IPS DF 4.7 (cell line): ENCODE measurements around the gene TKT.
"Not testable (repeated sequence)": the region's sequence is repeated elsewhere in the genome, so short reads cannot be mapped to it uniquely, and the experiment has no call there.

Experiments
- DNase-seq: peaks from one replicate; pipeline ENCODE4 v3.0.0-alpha.2; 2013; ENCODE audit warnings: low spot score; ENCODE audit errors: extremely low read depth

TKT gene

DNA sequence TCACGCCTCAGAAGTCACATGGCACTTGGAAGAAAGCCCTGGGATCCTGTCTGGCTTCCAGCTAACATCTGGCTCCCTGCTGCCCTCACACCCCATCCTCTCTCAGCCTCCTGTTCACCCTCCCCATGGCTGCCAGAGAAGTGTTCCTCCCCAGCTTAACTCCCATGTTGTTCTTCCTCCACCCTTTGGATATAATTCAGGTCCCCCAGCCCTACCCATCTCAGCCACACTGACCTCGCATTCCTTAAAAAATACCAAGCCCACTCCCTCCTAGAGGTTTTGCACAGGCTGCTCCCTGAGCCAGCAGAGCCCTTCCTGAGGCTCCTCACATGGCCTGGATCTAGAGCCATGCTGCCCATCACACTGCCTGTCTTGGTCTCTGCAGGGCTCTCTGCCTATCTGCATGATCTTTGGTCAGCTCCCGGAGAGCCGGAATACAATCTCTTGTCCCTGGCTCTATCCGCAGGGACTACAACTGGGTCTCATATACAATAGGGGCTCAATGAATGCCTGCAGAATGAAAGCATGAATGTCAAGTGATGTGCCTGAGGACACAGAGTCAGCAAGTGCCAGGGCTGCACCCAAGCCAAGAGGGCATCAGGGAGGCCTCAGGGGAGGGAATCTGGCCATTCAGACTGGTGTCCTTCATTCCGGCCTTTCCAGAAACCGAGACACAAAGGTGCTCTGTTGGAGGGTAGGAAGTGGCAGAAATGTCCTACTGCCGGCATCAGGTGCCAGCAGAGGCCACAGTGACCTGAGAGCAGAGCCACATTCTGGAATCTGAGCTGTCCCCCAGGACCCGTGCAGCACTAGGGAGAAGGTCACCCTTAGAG, 3.8 kb upstream of the TKT start:
- no peak for DNase-seq

DNA sequence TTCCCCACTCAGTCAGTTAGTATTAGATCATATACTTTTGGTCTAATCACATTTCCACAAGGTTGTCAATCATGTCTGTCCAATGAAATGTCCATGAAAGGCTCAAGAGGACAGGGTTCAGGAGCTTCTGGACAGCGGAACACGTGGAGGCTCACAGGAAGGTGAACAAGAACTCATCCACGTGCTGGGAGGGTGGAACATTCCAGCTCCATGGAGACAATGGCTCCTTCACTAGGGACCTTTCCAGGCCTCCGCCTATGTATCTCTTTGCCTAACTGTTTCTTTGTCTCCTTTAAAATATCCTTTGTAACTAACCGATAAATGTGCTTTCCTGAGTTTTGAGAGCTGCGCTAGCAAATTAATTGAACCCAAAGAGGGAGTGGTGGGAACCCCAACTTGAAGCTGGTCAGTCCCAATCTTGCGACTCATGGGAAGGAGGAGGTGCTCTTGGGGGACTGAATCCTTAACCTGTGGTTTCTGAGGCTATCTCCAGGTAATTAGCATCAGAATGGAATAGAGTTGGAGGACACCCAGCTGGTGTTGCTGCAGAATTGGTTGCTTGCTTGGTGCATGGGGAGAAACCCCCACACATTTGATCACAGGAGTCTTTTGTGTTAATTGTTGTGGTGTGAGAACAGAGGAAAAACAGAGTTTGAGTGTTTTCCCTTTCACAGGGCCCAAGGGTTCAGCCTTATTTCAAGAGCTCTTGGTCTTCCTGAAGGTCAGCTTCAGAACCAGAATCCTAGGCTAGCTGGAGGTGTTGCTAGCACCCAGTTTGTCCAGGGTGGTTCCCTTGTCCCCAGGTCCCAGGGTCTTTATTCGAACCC, 3.0 kb upstream of the TKT start:
- DNase-seq: no peak

DNA sequence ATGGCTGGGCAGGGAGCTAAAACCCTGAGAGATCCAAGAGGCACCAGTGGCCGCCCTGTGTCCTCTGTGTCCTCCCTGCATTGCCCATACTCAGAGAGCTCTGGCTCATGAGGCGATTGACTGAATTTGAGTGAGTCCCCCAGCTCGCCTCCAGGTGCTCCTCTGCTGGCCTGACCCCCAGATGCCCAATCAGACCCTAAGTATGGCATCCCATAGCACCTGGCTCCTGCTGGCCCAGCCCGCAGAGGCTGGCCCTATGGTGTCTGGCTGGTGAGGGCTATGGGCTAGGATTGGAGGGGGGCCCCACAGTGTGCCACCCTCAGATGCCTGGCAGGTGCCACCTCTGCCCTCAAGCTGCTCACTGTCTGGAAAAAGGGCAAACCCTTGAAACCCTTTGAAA, 1.6 kb upstream of the TKT start:
- DNase-seq: no peak

DNA sequence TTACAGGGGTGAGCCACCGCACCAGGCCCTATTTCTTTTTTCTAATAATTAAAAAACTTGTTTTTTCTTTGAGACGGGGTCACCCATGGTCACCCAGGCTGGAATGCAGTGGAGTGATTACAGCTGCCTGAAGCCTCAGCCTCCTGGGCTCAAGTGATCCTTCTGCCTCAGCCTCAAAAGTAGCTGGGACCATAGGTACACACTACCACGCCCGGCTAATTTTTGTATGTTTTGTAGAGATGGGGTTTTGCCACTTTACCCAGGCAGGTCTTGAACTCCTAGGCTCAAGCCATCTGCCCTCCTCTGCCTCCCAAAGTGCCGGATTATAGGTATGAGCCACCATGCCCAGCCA, 858 bp upstream of the TKT start:
- DNase-seq: no peak

DNA sequence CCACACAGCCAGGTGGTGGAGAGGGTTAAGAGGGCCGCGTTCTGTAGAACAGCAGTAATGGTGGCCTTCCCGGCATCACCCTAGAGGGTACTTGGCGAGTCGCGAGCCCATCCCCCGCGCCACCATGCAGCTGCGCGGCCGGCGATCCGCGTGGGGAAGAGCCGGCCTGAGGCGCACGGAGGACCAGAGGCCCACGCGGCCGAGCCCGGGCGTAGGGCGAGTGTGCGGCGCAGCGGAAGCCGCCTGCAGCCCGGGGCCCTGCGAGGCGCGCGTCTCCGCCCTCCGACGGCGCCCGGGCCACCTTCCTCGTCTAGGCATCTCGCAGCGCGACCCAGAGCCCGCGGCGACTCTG, 423 bp downstream of the TKT start:
- DNase-seq: no peak

DNA sequence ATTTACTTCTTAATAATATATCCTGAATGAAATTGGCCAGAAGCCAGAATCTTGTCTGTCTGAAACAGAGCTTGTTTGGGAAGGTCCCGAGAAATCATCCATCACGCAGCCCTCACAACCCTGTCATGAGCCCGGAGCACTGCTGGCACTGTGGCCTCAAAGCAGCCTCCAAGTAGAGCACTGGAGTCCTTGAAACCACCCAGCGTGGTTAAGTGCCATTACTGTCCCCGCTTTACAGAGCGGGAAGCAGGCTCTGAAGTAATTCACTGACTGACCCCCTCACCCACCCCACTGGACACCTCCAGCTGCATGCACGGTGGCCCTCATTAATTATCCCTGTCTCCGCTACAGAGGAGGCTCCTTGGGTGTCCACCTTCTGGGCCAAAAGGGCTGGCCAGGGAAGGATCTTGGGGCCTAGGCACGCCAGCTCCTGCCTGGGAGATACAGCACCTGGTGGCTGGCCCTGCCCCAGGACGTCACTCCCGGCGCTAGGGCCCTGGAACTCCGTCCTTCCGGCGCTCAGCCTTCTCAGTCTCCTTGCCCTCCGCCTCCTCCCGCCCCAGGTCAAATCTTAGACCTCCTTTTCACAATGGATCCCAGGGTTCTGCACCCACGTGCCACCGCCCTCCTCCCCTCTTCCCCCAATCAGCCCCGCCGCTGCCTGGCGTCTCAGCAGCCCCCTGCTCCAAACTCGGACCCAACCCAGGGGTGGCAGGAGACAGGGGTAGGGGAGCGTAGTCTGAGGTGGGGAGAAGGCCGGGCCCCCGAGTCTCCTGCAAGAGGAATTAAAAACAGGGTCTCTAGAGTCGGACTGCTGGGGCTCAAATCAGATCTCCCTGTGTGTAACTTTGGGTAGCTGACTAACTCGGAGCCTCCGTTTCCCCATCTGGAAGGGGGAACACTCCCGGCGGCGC, 1.1 kb downstream of the TKT start:
- no peak for DNase-seq

DNA sequence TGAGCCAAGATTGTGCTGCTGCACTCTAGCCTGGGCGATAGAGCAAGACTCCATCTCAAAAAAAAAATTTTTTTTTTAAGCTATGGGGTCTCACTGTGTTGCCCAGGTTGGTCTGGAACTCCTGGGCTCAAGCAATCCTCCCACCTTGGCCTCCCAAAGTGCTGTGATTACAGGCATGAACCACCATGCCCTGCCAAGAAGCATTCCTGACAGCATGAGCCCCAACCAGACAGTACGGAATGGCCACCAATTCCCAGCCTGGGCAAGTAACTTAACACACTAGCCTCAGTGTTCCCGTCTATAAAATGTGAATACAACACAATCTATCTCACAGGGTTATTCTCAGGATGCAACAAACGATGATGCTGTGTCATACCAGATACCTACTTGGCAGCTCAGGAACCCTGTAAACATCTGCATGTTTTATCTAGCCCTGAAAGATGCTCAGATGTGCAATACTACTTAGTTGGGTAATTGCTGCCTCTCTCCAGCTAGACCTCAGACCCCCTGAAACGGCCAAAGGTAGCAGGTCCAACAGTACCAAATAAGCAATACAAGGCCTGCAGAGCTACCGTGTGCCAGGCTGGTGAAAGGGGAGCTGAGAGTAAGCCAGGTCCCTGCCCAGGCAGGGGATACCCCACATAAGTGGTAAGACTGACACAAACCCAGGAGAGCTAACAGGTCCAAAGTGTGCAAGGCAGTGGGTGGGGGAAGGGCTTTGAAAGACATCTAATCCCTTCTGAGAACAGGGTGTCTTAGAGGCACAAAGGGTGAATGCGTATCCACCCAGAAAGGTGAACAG, 1.9 kb downstream of the TKT start:
- no peak for DNase-seq

DNA sequence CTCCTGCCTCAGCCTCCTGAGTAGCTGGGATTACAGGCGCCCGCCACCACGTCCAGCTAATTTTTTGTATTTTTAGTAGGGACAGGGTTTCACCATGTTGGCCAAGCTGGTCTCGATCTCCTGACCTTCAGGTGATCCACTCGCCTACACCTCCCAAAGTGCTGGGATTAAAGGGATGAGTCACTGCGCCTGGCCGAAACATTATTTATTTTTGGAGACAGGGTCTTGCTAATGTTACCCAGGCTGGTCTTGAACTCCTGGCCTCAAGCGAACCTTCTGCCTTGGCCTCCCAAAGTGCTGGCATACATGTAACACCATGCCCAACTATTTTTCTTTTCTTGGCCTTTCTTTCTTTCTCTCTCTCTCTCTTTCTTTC, 2.9 kb downstream of the TKT start:
- DNase-seq: not testable (repeated sequence)

DNA sequence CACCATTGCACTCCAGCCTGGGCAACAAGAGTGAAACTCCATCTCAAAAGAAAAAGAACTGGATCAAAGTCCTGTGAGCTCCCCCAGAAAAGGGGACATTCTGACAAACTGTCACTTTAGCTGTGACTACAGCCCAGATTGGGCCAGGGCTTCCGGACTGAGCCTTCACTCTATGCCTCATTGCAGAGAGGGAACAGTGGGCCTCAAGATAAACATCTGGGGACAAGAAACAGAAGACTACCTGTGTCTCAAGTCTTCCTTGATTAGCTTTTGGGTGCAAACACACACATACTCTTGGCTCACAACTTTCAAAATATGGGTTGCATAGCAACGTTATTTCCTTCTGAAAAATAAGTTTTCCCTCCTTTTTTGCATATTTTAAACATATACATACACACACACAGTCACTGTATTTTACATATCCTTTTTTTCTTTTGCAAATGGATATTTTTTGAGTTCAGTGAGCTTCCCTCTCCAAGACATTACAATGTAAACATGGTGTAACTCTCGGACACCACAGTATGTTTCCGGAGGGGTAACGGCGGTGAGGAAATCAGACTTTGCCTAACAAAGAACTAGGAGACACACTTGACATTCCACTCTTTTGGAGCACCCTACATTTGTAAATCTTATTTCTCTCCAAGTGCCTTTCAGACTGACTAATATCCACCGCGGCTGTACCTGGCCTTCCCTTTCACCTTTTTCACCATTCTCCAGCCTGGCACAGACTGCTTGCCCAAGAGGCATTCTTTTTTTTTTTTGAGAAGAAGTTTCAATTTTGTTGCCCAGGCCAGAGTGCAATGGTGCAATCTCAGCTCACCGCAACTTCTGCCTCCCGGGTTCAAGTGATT, 3.5 kb downstream of the TKT start:
- no peak for DNase-seq

DNA sequence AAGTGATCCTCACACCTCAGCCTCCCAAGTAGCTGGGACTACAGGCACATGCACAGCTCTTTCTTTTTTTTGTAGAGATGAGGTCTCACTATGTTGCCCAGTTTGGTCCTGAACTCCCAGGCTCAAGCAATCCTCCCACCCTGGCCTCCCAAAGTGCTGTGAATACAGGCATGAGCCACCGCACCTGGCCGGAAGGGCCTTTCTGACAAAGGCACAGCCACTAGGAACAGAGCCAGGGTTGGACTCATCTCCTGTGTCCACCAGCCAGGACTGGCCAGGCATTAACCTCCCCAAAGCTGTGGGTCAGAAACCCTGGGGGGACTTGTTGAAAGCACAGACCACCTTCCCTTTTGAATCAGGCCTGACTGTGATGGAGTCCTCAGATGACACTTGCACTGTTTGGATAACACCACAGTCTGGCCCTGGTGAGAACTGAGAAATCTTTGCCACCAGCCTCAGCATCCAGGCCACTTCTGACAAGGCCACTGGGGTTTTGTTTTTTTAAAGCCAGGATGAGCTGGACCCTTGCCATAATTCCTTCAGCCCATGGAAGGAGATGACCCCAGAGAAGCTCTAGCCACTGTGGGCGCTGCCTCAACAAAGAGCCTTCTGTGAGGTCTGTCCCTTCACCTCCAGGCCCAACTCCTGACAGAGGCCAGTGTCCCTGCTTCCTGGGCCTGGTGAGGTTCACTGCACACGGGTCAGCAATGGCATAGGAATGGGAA, 4.8 kb downstream of the TKT start:
- DNase-seq: no peak

DNA sequence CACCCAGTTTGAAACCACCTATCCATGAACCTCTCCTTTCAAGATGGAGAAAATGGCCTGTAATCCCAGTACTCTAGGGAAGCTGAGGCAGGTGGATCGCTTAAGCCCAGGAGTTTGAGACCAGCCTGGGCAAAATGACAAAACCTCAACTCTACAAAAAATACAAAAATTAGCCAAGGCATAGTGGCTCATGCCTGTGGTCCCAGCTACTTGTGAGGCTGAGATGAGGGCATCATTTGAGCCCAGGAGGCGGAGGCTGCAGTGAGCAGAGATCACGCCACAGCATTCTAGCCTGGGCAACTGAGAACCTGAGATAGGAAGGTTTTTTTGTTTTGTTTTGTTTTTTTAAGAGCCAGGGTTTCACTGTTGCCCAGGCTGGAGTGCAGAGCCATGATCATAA, 5.4 kb downstream of the TKT start:
- DNase-seq: no peak

DNA sequence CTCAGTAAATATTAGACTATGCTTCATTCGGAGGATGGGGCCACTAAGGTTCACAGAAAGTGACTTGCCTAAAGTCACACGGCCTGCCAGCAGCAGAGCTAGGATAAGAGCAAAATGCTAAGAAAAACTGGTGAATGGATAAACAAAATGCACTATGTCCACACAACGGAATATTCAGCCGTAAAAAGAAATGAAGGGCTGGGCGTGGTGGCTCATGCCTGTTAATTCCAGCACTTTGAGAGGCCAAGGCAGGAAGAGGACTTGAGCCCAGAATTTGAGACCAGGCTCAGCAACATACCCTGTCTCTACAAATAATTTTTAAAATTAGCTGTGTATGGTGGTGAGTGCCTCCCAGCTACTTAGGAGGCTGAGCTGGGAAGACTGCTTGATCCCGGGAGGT, 7.7 kb downstream of the TKT start:
- DNase-seq: no peak

DNA sequence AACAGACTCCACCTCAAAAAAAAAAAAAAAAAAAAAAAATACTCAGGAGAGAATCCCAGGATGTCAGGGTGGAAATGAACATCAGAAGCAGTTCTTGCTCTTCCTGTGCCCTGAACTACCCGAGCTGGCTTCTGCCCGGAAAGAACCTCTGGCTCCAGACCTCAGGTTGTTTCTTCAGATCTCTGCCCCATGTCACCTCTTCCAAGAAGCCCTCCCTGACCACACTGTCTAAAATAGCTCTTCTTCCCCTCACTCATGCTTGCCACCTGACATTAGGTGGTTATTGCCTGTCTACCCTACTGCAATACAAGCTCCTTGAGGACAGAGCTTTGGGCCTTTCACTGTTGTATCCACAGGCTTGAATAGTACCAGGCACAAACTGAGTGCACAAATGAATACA, 8.2 kb downstream of the TKT start:
- no peak for DNase-seq

DNA sequence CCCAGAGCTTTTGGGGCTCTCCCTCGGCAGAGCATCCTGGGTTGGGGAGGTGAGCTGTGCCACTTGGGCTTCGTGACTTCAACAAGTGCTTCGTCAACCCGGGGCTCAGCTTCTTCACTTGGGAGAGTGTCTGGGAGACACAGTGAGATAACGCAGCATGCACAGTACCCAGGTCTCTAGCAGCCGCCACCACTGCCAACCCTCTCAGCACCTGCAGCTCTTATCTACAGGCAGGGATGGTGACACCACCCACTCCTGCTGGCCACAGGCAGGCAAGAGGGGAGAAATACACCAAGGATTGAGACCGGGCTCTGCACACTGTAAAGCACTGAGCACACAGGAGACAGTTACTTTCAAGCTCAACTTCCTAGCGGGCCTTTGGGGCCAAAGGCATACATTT, 11.6 kb downstream of the TKT start:
- DNase-seq: no peak

DNA sequence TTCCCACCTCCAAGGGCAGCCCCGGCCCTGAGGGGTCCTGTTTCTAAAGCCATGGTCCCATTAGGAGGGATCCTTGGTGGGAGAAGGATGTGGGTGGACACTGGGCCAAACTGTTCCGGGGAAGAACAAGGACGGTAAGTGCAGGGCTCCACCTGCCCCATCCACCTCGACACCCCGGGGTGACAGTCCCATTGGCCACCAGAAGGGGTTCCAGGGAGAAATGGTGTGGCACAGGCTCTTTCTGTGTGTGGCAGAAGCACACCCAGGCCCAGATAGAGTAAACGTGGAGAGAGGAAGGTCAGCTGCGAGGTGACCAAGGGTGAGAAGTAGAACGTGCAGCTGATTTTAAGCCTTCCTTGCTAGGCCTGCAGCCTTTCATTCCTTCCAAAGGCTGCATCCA, 12.0 kb downstream of the TKT start:
- DNase-seq: no peak

DNA sequence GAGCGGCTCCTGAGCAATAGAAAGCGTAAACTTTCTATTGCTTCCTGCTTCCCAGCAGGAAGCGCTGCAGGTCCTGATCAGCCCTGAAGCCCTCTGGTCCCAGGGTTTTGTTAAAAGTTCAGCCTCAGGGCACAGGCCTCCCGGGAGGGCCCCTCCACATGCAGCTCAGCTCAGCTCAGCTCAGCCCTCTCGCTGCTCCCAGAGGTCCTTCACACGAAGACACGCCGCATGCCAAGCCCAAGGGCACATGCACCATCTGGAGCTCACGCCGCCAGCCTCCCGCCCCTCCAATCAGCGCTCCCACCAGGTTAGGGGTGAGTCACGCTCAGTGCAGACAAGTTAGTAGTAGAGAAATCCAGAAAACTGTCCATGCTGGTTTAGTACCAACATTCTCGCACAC, 12.7 kb downstream of the TKT start:
- DNase-seq: no peak

DNA sequence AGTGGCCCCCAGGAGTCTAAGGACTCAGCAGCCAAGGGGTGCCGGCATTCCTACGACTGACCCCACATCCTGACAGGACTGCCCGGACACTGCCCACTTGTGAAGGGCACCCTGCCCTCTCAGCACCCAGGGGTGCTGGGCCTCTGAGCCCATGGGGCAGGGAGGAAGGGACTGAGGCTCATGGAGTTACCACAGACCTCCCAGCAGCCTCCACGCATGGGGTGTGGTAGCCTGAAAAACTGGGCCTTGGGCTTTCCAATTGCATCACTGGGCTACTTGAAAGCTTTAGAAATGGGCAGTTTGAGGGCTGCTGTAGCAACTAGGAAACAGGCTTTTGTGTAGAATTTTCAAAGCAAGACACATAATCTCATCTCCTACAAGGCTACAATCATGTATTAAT, 13.2 kb downstream of the TKT start:
- no peak for DNase-seq

DNA sequence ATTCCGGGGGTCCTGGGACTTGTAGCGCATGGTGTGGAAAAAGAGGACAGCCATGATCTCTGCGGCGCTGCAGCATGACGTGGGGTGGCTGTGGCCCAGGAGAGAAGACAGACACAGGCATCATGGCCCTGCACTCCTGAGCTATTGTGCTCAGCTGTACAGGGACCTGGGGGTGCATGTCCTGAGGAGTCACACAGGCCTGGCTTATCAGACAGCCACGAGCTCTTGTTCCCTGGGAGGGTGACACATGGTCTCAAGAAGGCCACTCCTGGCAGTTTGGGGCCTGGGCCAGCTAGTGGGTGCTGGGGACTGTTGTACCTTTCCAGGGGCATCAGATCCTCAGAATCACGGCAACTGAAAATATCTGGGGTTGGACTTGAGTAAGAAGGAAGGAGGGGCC, 13.7 kb downstream of the TKT start:
- no peak for DNase-seq
